CD4-positive, alpha-beta memory T cell (primary cell): ENCODE results near the gene COPZ2. TPM values are rescaled to one million over a fixed set of nuclear protein-coding genes. Genes with fewer than 3 reads are reported as not detected.

Experiments used
- CTCF ChIA-PET: fragments of 350-600 bp; sonication (Branson Sonifier 250); formaldehyde crosslinking; loops from one replicate; lab custom pipeline; 2021; ENCODE audit warnings: inconsistent platforms; ENCODE audit not compliant: partially characterized antibody; lab: Charles Lee
- POLR2A ChIA-PET: fragments of 350-600 bp; sonication (Branson Sonifier 250); formaldehyde crosslinking; loops from one replicate; lab custom pipeline; 2021; ENCODE audit not compliant: partially characterized antibody; lab: Charles Lee
- DNase-seq, 5 donors: peaks; one replicate each; pipeline versions ENCODE4 v3.0.0 to v3.0.0-alpha.2; 2020 to 2022; ENCODE audit warnings: mixed read lengths in 1 of 5
- H3K27ac ChIP-seq: one replicate; pipeline ENCODE4 v1.7.0; 2013; ENCODE audit warnings: low read depth, low read length
- H3K27me3 ChIP-seq: 2 replicates; pipeline ENCODE4 v1.7.0; 2013; ENCODE audit warnings: mild to moderate bottlenecking, low read length, moderate library complexity; ENCODE audit not compliant: insufficient read depth
- H3K36me3 ChIP-seq: 2 replicates; pipeline ENCODE4 v1.7.0; 2013; ENCODE audit warnings: mild to moderate bottlenecking, low read length, moderate library complexity; ENCODE audit not compliant: insufficient read depth
- H3K4me1 ChIP-seq: 2 replicates; pipeline ENCODE4 v1.7.0; 2013; ENCODE audit warnings: mild to moderate bottlenecking, low read length, moderate library complexity; ENCODE audit not compliant: insufficient read depth
- H3K4me3 ChIP-seq, 2 donors: one replicate each; pipeline ENCODE4 v1.7.0; 2013; ENCODE audit warnings: low read length in 2 of 2, mild to moderate bottlenecking in 1 of 2
- H3K9me3 ChIP-seq, 2 donors: one replicate each; pipeline ENCODE4 v1.7.0; 2013; ENCODE audit warnings: low read length in 2 of 2, control low read depth in 1 of 2; ENCODE audit not compliant: control insufficient read depth in 1 of 2
- H3K27ac Mint-ChIP-seq, 7 donors: one replicate each; pipeline ENCODE4 v1.8.0; 2020 to 2021; ENCODE audit warnings: mixed read lengths in 7 of 7, mild to moderate bottlenecking in 6 of 7, inconsistent platforms in 3 of 7, moderate library complexity in 3 of 7
- H3K27me3 Mint-ChIP-seq, 2 donors: one replicate each; pipeline ENCODE4 v1.8.0; 2020 to 2021; ENCODE audit warnings: mixed read lengths in 2 of 2
- H3K36me3 Mint-ChIP-seq, 2 donors: one replicate each; pipeline ENCODE4 v1.8.0; 2020 to 2021; ENCODE audit warnings: mixed read lengths in 2 of 2, inconsistent platforms in 1 of 2, mild to moderate bottlenecking in 1 of 2
- H3K4me1 Mint-ChIP-seq, 4 donors: one replicate each; pipeline ENCODE4 v1.8.0; 2020 to 2021; ENCODE audit warnings: mixed read lengths in 4 of 4, mild to moderate bottlenecking in 1 of 4
- H3K4me3 Mint-ChIP-seq, 8 donors: one replicate each; pipeline ENCODE4 v1.8.0; 2020 to 2021; ENCODE audit warnings: mixed read lengths in 8 of 8, mild to moderate bottlenecking in 7 of 8, moderate library complexity in 6 of 8, inconsistent platforms in 3 of 8
- H3K9me3 Mint-ChIP-seq, 8 donors: one replicate each; pipeline ENCODE4 v1.8.0; 2020 to 2021; ENCODE audit warnings: mixed read lengths in 8 of 8, mild to moderate bottlenecking in 5 of 8, inconsistent platforms in 3 of 8, moderate library complexity in 1 of 8
- intact Hi-C: fragments of 100-400 bp; cut with micrococcal nuclease; formaldehyde crosslinking; loops from one replicate; pipeline ENCODE4 v1.15.1; 2023
- polyA plus RNA-seq, 2 donors: library from polyadenylated mRNA; unstranded; fragments of 300-500 nt; fragmentation: Illumina TruSeq; gene quantifications; one replicate each; pipeline ENCODE4 v1.2.3, GENCODE V29; 2021
- total RNA-seq, 2 experiments: library from RNA; stranded (reverse); gene quantifications; one replicate each; pipeline ENCODE4 v1.2.3, GENCODE V29; 2021

The COPZ2 gene
- total and polyA plus RNA-seq, 4 experiments from 2014 or later = 1.6 to 2.0 (median 1.9) TPM

- H3K27ac ChIP-seq = no peak overlapping the region
- ChIA-PET POLR2A (interaction anchor here (1.3 to 2.0 kb wide), 2 partner anchors 10 to 32 kb away, joined by 4 to 6 read pairs; partner anchors contain the start of gene NFE2L1), CTCF (interaction anchor here (0.7 to 3.7 kb wide), 5 partner anchors 10 to 87 kb away, joined by 3 to 17 read pairs (median 3); partner anchors contain the start of gene CDK5RAP3)
- intact Hi-C loops = no loop called here
- Mint-ChIP-seq H3K27me3 (no peaks in the 10 kb centered on the region), H3K36me3 (peaks cover 45 to 77% of the 10 kb centered on the region in 2 donors), H3K9me3 (no peaks in the 10 kb centered on the region), H3K4me1 (peaks cover 12 to 35% (median 20%) of the 10 kb centered on the region in 4 donors), H3K27ac (peak overlapping the region in 1 of 7 donors; percentile 7), H3K4me3 (no peak overlapping the region)
- peaks cover 16% of the 10 kb centered on the region for H3K4me1 ChIP-seq
- no peaks in the 10 kb centered on the region for H3K9me3 ChIP-seq
- H3K27me3 ChIP-seq = no peaks in the 10 kb centered on the region
- peaks cover 76% of the 10 kb centered on the region for H3K36me3 ChIP-seq
- DNase-seq = no peak
- no peak overlapping the region for H3K4me3 ChIP-seq
Observed at GRCh38 chr17:48057626-48058025, 20.0 kb upstream of the COPZ2 start.

DNA sequence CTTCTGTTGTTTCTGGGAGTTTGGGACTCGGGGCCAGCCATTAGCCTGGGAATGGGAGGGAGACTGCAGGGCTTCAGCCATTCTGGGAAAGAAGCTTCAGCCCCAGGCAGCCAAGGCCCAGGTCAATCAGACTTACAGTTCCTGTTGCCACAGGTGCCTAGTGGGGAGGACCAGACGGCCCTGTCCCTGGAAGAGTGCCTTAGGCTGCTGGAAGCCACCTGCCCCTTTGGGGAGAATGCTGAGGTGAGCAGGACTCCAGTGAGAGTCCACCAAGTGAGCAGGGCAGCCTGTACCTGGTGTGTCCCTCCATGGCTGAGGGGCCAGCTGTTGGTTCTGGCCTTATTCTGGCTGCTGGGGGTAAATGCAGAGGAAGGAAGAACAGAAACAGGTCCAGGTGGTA is 19.3 kb upstream of the COPZ2 start:
- Mint-ChIP-seq H3K9me3 (no peaks in the 10 kb centered on the region), H3K36me3 (peaks cover 45 to 79% of the 10 kb centered on the region in 2 donors), H3K27me3 (no peaks in the 10 kb centered on the region), H3K27ac (no peak overlapping the region), H3K4me3 (no peak overlapping the region), H3K4me1 (peaks cover 17 to 43% (median 24%) of the 10 kb centered on the region in 4 donors)
- H3K4me3 ChIP-seq = no peak overlapping the region
- peaks cover 76% of the 10 kb centered on the region for H3K36me3 ChIP-seq
- ChIA-PET CTCF (interaction anchor here (3.7 kb wide), 1 partner anchor 23 kb away, joined by 17 read pairs; no protein-coding TSS in a partner anchor), POLR2A (interaction anchor here (2.0 kb wide), 1 partner anchor 9 kb away, joined by 6 read pairs; the partner anchor contains the start of gene NFE2L1)
- peaks cover 24% of the 10 kb centered on the region for H3K4me1 ChIP-seq
- intact Hi-C loops = no loop called here
- no peak overlapping the region for H3K27ac ChIP-seq
- no peak for DNase-seq
- no peaks in the 10 kb centered on the region for H3K9me3 ChIP-seq
- H3K27me3 ChIP-seq = no peaks in the 10 kb centered on the region

DNA sequence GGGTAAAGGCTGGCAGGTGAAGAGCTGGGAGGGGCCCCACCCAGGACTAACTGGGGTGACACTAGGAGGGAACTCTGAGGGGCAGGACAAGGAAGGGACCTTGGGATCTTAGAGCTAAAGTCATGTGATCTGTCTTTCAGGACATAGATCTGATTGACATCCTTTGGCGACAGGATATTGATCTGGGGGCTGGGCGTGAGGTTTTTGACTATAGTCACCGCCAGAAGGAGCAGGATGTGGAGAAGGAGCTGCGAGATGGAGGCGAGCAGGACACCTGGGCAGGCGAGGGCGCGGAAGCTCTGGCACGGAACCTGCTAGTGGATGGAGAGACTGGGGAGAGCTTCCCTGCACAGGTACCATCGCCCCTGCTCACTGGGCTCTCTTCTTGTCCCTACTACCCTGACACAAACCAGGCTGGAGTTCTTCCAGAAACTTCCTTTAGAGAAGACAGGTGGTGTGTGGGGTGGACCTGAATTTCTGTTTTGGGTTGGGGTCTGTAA is 18.7 kb upstream of the COPZ2 start:
- POLR2A ChIA-PET = no interaction called here
- no peak for DNase-seq

GRCh38 chr17:48055531-48056245 is 18.1 kb upstream of the COPZ2 start:
- Histone ChIP-seq H3K9me3 (no peaks in the 10 kb centered on the region), H3K4me3 (no peak overlapping the region), H3K36me3 (peaks cover 83% of the 10 kb centered on the region), H3K4me1 (peaks cover 35% of the 10 kb centered on the region), H3K27me3 (no peaks in the 10 kb centered on the region), H3K27ac (no peak overlapping the region)
- no peak for DNase-seq
- ChIA-PET CTCF (interaction anchor here (1.3 to 1.5 kb wide), 2 partner anchors 24 to 27 kb away, joined by 3 to 5 read pairs; no protein-coding TSS in a partner anchor), POLR2A (interaction anchor here (0.6 kb wide), 1 partner anchor 683 kb away, joined by 3 read pairs; no protein-coding TSS in a partner anchor)
- H3K9me3 Mint-ChIP-seq = no peaks in the 10 kb centered on the region
- peaks cover 24 to 55% (median 33%) of the 10 kb centered on the region in 4 donors for H3K4me1 Mint-ChIP-seq
- peak overlapping the region; percentile 39 to 88 (median 77) for H3K27ac Mint-ChIP-seq
- peaks cover 44 to 82% of the 10 kb centered on the region in 2 donors for H3K36me3 Mint-ChIP-seq
- intact Hi-C loops = no loop called here
- H3K4me3 Mint-ChIP-seq = no peak overlapping the region
- H3K27me3 Mint-ChIP-seq = no peaks in the 10 kb centered on the region

More for the DNA sequence above, 18.7 kb upstream of the COPZ2 start:
- Mint-ChIP-seq H3K36me3 (peaks cover 43 to 79% of the 10 kb centered on the region in 2 donors), H3K4me1 (peaks cover 22 to 49% (median 29%) of the 10 kb centered on the region in 4 donors), H3K27me3 (no peaks in the 10 kb centered on the region), H3K9me3 (no peaks in the 10 kb centered on the region), H3K27ac (peak overlapping the region in 6 of 7 donors; percentile 39 to 88 (median 79)), H3K4me3 (no peak overlapping the region)
- H3K4me1 ChIP-seq = peaks cover 29% of the 10 kb centered on the region
- CTCF ChIA-PET = no interaction called here
- no peaks in the 10 kb centered on the region for H3K9me3 ChIP-seq
- H3K27me3 ChIP-seq = no peaks in the 10 kb centered on the region
- peaks cover 77% of the 10 kb centered on the region for H3K36me3 ChIP-seq
- H3K4me3 ChIP-seq = no peak overlapping the region
- intact Hi-C loops = no loop called here
- H3K27ac ChIP-seq = no peak overlapping the region

- Histone ChIP-seq H3K9me3 (no peaks in the 10 kb centered on the region), H3K4me3 (no peak overlapping the region), H3K4me1 (peaks cover 47% of the 10 kb centered on the region), H3K27me3 (no peaks in the 10 kb centered on the region), H3K36me3 (peaks cover 81% of the 10 kb centered on the region), H3K27ac (no peak overlapping the region)
- ChIA-PET CTCF (interaction anchor here (1.3 to 1.8 kb wide), 3 partner anchors 18 to 28 kb away, joined by 3 to 5 read pairs (median 3); no protein-coding TSS in a partner anchor), POLR2A (no interaction called here)
- no peak for DNase-seq
- H3K4me3 Mint-ChIP-seq = no peak overlapping the region
- no peaks in the 10 kb centered on the region for H3K27me3 Mint-ChIP-seq
- no peaks in the 10 kb centered on the region for H3K9me3 Mint-ChIP-seq
- intact Hi-C loops = no loop called here
- H3K36me3 Mint-ChIP-seq = peaks cover 44 to 76% of the 10 kb centered on the region in 2 donors
- H3K27ac Mint-ChIP-seq = peak overlapping the region in 5 of 7 donors; percentile 21 to 85 (median 57)
- peaks cover 32 to 63% (median 43%) of the 10 kb centered on the region in 4 donors for H3K4me1 Mint-ChIP-seq
Observed at GRCh38 chr17:48054238-48055185, 16.9 kb upstream of the COPZ2 start.

DNA sequence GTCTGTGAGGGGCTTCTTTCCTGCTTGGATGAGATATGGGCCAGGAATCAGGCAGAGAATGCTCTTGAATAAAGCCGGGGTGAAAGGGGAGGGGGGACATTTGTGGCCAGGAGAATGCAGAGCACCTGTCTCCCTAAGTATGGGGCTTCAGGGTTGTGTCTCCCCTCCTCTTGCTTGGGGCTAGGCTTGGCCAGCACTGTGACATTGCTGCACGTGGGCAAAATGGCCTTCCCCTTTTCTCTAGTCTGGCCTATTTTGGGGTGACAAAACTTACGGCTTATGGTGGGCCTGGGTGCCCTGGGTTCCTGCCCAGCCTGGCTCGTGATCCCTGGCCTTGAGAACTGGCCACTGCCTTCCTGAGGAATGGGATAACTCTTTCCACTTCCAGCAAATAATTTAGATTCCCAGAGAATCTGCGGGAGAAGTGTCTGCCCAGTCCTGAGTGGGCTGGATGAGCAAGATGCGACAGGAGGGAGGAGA is 16.2 kb upstream of the COPZ2 start:
- Histone ChIP-seq H3K4me3 (no peak overlapping the region), H3K4me1 (peaks cover 54% of the 10 kb centered on the region), H3K27me3 (no peaks in the 10 kb centered on the region), H3K9me3 (no peaks in the 10 kb centered on the region), H3K27ac (no peak overlapping the region), H3K36me3 (peaks cover 73% of the 10 kb centered on the region)
- Mint-ChIP-seq H3K9me3 (no peaks in the 10 kb centered on the region), H3K27ac (peak overlapping the region in 4 of 7 donors; percentile 11 to 73 (median 54)), H3K36me3 (peaks cover 40 to 71% of the 10 kb centered on the region in 2 donors), H3K4me1 (peaks cover 36 to 70% (median 47%) of the 10 kb centered on the region in 4 donors), H3K4me3 (no peak overlapping the region), H3K27me3 (no peaks in the 10 kb centered on the region)
- ChIA-PET CTCF (interaction anchor here (1.8 kb wide), 1 partner anchor 17 kb away, joined by 3 read pairs; no protein-coding TSS in a partner anchor), POLR2A (no interaction called here)
- DNase-seq = no peak
- intact Hi-C loops = no loop called here
